Measurements from ENCODE around the gene GHR.
A peak's percentile ranks its signal among the peaks of the same experiment; 100 is the strongest.

Gene GHR

GRCh38 chr5:42454216-42454995, 31.2 kb downstream of the GHR start:
- Histone ChIP-seq H3K27ac (no peak overlapping the region), H3K4me2 (no peak overlapping the region), H3K9me3 (replicated peaks in 1 of 11) (peaks cover 4 to 16% (median 9%) of the 10 kb centered on the region in 11 experiments; a peak in 13 of 22 replicates), H3K4me1 (no peaks in the 10 kb centered on the region), H3K4me3 (no peak overlapping the region), H3K27me3 (no peaks in the 10 kb centered on the region), H3K9ac (no peak overlapping the region), H4K20me1 (no peaks in the 10 kb centered on the region), H3K36me3 (no peaks in the 10 kb centered on the region)
- no peak for TF ChIP-seq Cebpa-rat (IDR thresholded peaks at IDR 0.05)

GRCh38 chr5:42461033-42461432, 37.8 kb downstream of the GHR start:
- TF ChIP-seq Cebpa-rat (IDR thresholded peaks at IDR 0.05), result no peak
- Histone ChIP-seq H3K27ac (no peak overlapping the region), H3K4me2 (no peak overlapping the region), H4K20me1 (no peaks in the 10 kb centered on the region), H3K27me3 (no peaks in the 10 kb centered on the region), H3K36me3 (no peaks in the 10 kb centered on the region), H3K9me3 (replicated peaks in 1 of 11) (no peaks in the 10 kb centered on the region), H3K9ac (no peak overlapping the region), H3K4me3 (no peak overlapping the region), H3K4me1 (no peaks in the 10 kb centered on the region)

GRCh38 chr5:42461507-42461906, 38.3 kb downstream of the GHR start:
- H3K36me3 ChIP-seq, result no peaks in the 10 kb centered on the region
- H3K4me3 ChIP-seq, result no peak overlapping the region
- H4K20me1 ChIP-seq, result no peaks in the 10 kb centered on the region
- H3K9ac ChIP-seq, result no peak overlapping the region
- H3K9me3 ChIP-seq (replicated peaks in 1 of 11), result no peaks in the 10 kb centered on the region
- H3K27me3 ChIP-seq, result no peaks in the 10 kb centered on the region
- H3K4me1 ChIP-seq, result no peaks in the 10 kb centered on the region
- no peak overlapping the region for H3K4me2 ChIP-seq
- no peak for TF ChIP-seq Cebpa-rat (IDR thresholded peaks at IDR 0.05)
- no peak overlapping the region for H3K27ac ChIP-seq

DNA sequence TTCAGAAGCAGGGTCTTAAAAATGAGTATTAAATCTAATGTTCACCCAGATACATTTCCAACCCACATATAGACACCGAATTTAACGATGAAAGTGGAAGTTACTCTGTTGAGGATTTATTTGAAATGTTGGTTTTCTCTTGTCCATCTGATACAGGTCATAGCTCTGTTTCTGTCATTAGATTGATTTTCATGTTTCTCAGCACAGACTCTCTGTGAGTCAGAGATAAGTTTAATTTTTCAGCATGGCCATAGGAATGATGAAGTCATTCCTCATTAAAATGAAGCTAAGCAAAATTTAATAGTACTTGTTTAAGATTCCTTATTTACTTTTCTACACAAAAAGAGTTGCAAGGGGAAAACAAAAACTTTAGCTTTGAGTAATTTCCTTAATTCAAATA, 38.8 kb downstream of the GHR start:
- H3K36me3 ChIP-seq, result no peaks in the 10 kb centered on the region
- no peaks in the 10 kb centered on the region for H4K20me1 ChIP-seq
- H3K9ac ChIP-seq, result no peak overlapping the region
- no peak overlapping the region for H3K4me3 ChIP-seq
- no peak overlapping the region for H3K4me2 ChIP-seq
- no peak overlapping the region for H3K27ac ChIP-seq
- no peak for TF ChIP-seq Cebpa-rat (IDR thresholded peaks at IDR 0.05)
- no peaks in the 10 kb centered on the region for H3K27me3 ChIP-seq
- H3K4me1 ChIP-seq, result no peaks in the 10 kb centered on the region
- H3K9me3 ChIP-seq (replicated peaks in 1 of 11), result no peaks in the 10 kb centered on the region

DNA sequence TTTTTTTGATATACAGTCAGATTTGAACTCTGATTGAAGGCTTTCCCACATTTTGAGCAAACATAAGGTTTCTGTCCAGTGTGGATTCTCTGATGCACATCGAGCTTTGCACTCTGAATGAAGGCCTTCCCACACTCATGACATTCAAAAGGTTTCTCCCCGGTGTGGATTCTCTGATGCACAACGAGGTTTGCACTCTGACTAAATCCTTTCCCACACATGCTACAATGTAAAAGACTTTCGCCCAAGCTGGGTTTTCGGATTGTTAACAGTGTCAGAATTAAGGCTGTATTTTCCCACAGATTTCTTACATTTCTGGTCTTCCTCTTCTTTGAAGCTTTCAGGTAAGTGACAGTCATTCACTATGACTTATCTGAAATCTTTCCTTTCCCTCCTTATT, 44.3 kb downstream of the GHR start:
- H3K4me1 ChIP-seq, result peaks cover 0 to 11% (median 9%) of the 10 kb centered on the region in 10 experiments; a peak in 15 of 20 replicates
- no peak overlapping the region for H3K27ac ChIP-seq
- peak overlapping the region in 2 of 11 experiments; percentile 49 to 53; a peak in 2 of 22 replicates for H3K4me2 ChIP-seq
- no peak overlapping the region for H3K4me3 ChIP-seq
- no peaks in the 10 kb centered on the region for H3K27me3 ChIP-seq
- no peaks in the 10 kb centered on the region for H4K20me1 ChIP-seq
- no peaks in the 10 kb centered on the region for H3K36me3 ChIP-seq
- H3K9ac ChIP-seq, result no peak overlapping the region
- TF ChIP-seq Cebpa-rat (IDR thresholded peaks at IDR 0.05), result no peak
- no peaks in the 10 kb centered on the region for H3K9me3 ChIP-seq (replicated peaks in 1 of 11)

DNA sequence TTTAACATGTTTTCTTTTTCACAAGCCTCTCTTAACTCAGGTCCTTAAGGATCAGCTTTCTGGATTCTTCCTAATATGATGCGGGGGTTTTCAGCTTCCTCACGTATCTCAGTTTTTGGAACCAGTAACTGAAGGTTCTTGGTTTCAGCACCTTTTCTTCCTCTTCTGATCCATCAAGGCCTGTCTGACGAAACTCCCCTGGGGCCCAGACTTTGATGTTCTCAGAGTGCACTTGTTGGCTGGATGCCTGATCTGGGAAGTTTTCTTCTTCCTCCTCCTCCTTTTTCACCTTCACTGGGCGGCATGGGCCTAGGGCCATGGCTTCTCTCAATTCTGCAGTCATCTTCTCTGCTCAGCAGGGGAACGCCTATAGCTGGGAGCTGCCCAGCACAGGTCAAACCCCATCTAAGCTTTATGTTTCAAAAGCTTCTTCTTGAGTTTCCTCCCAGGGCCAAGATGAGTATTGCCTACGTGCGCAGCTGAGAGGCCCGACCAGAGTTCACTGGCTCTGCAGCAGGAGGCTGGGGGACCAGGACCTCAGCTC, 44.8 kb downstream of the GHR start:
- no peaks in the 10 kb centered on the region for H4K20me1 ChIP-seq
- H3K27me3 ChIP-seq, result no peaks in the 10 kb centered on the region
- peak overlapping the region in 9 of 11 experiments; percentile 13 to 53 (median 47); a peak in 17 of 22 replicates for H3K4me2 ChIP-seq
- no peak overlapping the region for H3K4me3 ChIP-seq
- no peaks in the 10 kb centered on the region for H3K9me3 ChIP-seq (replicated peaks in 1 of 11)
- H3K36me3 ChIP-seq, result no peaks in the 10 kb centered on the region
- H3K4me1 ChIP-seq, result peaks cover 0 to 11% (median 9%) of the 10 kb centered on the region in 10 experiments; a peak in 15 of 20 replicates
- H3K27ac ChIP-seq, result no peak overlapping the region
- no peak overlapping the region for H3K9ac ChIP-seq
- TF ChIP-seq Cebpa-rat (IDR thresholded peaks at IDR 0.05), result no peak

- Histone ChIP-seq H3K9ac (no peak overlapping the region), H3K36me3 (no peaks in the 10 kb centered on the region), H3K27me3 (no peaks in the 10 kb centered on the region), H3K4me1 (no peaks in the 10 kb centered on the region), H3K27ac (no peak overlapping the region), H3K4me2 (no peak overlapping the region), H3K9me3 (replicated peaks in 1 of 11) (peaks cover 0 to 12% (median 9%) of the 10 kb centered on the region in 11 experiments; a peak in 10 of 22 replicates), H3K4me3 (no peak overlapping the region), H4K20me1 (no peaks in the 10 kb centered on the region)
- no peak for TF ChIP-seq Cebpa-rat (IDR thresholded peaks at IDR 0.05)
Observed at GRCh38 chr5:42483472-42484154, 60.4 kb downstream of the GHR start.

- Histone ChIP-seq H3K27ac (no peak overlapping the region), H4K20me1 (no peaks in the 10 kb centered on the region), H3K4me1 (no peaks in the 10 kb centered on the region), H3K9me3 (replicated peaks in 1 of 11) (peaks cover 0 to 11% (median 9%) of the 10 kb centered on the region in 11 experiments; a peak in 10 of 22 replicates), H3K36me3 (no peaks in the 10 kb centered on the region), H3K4me3 (no peak overlapping the region), H3K9ac (no peak overlapping the region), H3K27me3 (no peaks in the 10 kb centered on the region), H3K4me2 (no peak overlapping the region)
- no peak for TF ChIP-seq Cebpa-rat (IDR thresholded peaks at IDR 0.05)
Observed at GRCh38 chr5:42487077-42487476, 63.8 kb downstream of the GHR start.

GRCh38 chr5:42487821-42488220, 64.6 kb downstream of the GHR start:
- no peak for TF ChIP-seq Cebpa-rat (IDR thresholded peaks at IDR 0.05)
- Histone ChIP-seq H3K36me3 (no peaks in the 10 kb centered on the region), H3K4me3 (no peak overlapping the region), H3K27ac (no peak overlapping the region), H4K20me1 (no peaks in the 10 kb centered on the region), H3K4me2 (no peak overlapping the region), H3K27me3 (no peaks in the 10 kb centered on the region), H3K4me1 (no peaks in the 10 kb centered on the region), H3K9ac (no peak overlapping the region), H3K9me3 (replicated peaks in 1 of 11) (peaks cover 0 to 4% (median 3%) of the 10 kb centered on the region in 11 experiments; a peak in 10 of 22 replicates)

Data from BLaER1 treated with 17β-estradiol and CSF1 and Interleukin-3, amounts not matched to agents 10 nM and 100 nM (cell line).